ENCODE results near the gene RCN1.

DNA sequence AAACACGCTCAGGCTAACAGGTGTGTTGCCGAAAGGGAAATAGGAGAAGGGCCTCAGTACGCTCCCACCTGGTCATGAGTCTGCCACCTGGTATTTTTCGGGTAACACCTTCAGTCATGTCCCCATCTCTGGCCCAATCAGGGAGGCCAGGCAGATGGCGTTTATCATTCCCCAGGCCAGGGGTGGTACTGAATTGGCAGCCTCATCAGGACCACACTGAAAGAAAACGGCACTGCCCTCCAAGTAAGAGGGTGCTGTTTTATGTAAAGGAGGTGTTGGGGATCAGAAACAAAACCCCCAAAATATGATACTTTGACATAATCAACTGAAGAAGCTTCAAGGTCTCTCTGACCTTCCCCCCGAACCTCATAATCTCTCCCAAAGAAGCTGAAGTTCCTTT is 58.9 kb downstream of the RCN1 start:
- TF ChIP-seq, protein P1, sequence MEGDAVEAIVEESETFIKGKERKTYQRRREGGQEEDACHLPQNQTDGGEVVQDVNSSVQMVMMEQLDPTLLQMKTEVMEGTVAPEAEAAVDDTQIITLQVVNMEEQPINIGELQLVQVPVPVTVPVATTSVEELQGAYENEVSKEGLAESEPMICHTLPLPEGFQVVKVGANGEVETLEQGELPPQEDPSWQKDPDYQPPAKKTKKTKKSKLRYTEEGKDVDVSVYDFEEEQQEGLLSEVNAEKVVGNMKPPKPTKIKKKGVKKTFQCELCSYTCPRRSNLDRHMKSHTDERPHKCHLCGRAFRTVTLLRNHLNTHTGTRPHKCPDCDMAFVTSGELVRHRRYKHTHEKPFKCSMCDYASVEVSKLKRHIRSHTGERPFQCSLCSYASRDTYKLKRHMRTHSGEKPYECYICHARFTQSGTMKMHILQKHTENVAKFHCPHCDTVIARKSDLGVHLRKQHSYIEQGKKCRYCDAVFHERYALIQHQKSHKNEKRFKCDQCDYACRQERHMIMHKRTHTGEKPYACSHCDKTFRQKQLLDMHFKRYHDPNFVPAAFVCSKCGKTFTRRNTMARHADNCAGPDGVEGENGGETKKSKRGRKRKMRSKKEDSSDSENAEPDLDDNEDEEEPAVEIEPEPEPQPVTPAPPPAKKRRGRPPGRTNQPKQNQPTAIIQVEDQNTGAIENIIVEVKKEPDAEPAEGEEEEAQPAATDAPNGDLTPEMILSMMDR (IDR thresholded peaks at IDR 0.05 in 4 of 5, conservative IDR thresholded peaks at IDR 0.05 in 1 of 5): no peak
- no peak for TF ChIP-seq POLR2A (IDR thresholded peaks at IDR 0.05)
